Measurements from ENCODE around the gene CCDC146. TPM values are rescaled to one million over a fixed set of nuclear protein-coding genes. Genes with fewer than 3 reads are reported as not detected.
"Not testable (repeated sequence)": the region's sequence is repeated elsewhere in the genome, so short reads cannot be mapped to it uniquely, and the experiment has no call there.

Gene CCDC146
- total and polyA plus RNA-seq, 3 experiments from 2014 or later, result 1.2 to 5.6 (median 1.5) TPM

DNA sequence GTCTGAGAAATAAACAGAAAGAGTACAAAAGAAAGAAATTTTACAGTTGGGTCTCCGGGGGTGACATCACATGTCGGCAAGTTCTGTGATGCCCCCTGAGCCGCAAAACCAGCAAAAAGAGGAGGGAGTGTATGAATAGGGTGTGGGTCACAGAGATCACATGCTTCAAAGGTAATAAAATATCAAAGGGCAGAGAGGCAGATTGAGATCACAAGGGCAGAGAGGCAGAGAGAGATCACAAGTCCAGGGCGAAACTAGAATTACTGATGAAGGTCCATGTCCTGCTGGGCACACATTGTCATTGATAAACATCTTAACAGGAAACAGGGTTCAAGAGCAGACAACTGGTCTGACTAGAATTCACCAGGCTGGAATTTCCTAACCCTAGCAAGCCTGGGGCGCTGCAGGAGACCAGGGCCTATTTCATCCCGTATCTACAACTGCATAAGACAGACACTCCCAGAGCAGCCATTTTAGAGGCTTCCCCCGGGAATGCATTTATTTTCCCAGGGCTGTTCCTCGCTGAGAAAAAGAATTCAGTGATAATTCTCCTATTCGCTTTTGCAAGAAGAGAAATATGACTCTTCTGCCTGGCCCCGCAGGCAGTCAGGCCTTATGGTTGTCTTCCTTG, 97.4 kb downstream of the CCDC146 start:
- Mint-ChIP-seq H3K36me3 (peaks cover 3 to 22% (median 6%) of the 10 kb centered on the region in 3 donors), H3K4me1 (peaks cover 10 to 24% (median 13%) of the 10 kb centered on the region in 3 donors), H3K9me3 (peaks cover 6 to 14% (median 8%) of the 10 kb centered on the region in 5 donors)
- H3K27me3 ChIP-seq (ENCODE audit: insufficient read depth, low read length, poor library complexity, severe bottlenecking); H3K4me3 ChIP-seq (ENCODE audit: low read length); H3K27ac ChIP-seq (ENCODE audit: low read depth, low read length); DNase-seq; H3K27me3 Mint-ChIP-seq; POLR2A ChIA-PET; H3K9me3 ChIP-seq (ENCODE audit: low read length); CTCF ChIA-PET; H3K36me3 ChIP-seq (ENCODE audit: insufficient read depth, low read length); H3K27ac Mint-ChIP-seq; H3K4me3 Mint-ChIP-seq: not testable (repeated sequence)
- peaks cover 13% of the 10 kb centered on the region for H3K4me1 ChIP-seq (ENCODE audit: insufficient read depth, low read length)

DNA sequence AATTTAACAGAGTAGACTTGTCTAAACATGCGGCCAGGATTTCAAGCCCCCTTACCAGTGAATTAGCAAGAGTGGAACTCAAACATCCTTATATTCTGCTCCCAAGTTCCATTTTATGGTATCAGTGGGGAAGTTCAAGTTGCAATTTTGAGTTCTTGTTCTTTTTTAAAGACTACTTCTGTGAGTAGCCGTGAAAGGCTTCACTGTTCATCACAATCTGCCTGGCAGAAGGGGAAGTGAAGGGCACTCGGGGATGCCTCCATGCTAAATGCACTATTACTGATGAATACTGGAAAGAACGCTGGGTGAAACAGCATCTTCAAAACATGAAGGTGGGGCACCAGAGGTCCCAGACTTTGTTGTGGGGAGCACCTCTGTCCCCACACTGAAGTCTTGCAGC, 99.7 kb downstream of the CCDC146 start:
- H3K9me3 ChIP-seq (ENCODE audit: low read length), result no peaks in the 10 kb centered on the region
- peaks cover 10 to 24% (median 13%) of the 10 kb centered on the region in 3 donors for H3K4me1 Mint-ChIP-seq
- H3K27me3 ChIP-seq (ENCODE audit: insufficient read depth, low read length, poor library complexity, severe bottlenecking), result no peaks in the 10 kb centered on the region
- no peaks in the 10 kb centered on the region for H3K27me3 Mint-ChIP-seq
- H3K27ac Mint-ChIP-seq, result peak overlapping the region in 1 of 8 donors; percentile 44
- H3K4me1 ChIP-seq (ENCODE audit: insufficient read depth, low read length), result peaks cover 13% of the 10 kb centered on the region
- H3K36me3 ChIP-seq (ENCODE audit: insufficient read depth, low read length), result no peaks in the 10 kb centered on the region
- ChIA-PET CTCF (no interaction called here), POLR2A (no interaction called here)
- H3K4me3 ChIP-seq (ENCODE audit: low read length), result no peak overlapping the region
- DNase-seq, result no peak
- no peak overlapping the region for H3K27ac ChIP-seq (ENCODE audit: low read depth, low read length)
- H3K9me3 Mint-ChIP-seq, result peaks cover 6 to 15% (median 8%) of the 10 kb centered on the region in 5 donors
- H3K4me3 Mint-ChIP-seq, result no peak overlapping the region
- peaks cover 3 to 22% (median 6%) of the 10 kb centered on the region in 3 donors for H3K36me3 Mint-ChIP-seq

DNA sequence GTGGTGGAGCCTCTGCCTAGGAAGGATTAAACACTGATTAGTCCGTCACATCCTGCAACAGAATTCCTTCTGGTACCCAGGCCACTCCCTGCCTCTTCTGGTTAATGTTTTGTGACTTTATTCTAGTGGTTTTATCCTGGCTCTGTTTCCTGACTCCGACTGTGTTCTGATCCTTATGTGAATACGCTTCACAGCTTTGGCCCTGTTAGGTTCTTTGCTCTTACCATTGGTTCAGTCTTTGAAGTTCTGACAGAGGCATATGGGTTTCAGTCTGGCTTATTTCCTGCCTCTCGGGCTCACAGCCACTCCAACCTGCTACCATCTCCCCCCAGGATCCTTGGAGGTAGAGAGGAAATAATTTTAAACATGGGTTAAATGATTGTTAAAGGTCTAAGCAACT, 100.4 kb downstream of the CCDC146 start:
- H3K27ac ChIP-seq (ENCODE audit: low read depth, low read length), result no peak overlapping the region
- no peaks in the 10 kb centered on the region for H3K27me3 Mint-ChIP-seq
- H3K4me1 Mint-ChIP-seq, result peaks cover 10 to 24% (median 13%) of the 10 kb centered on the region in 3 donors
- no peak overlapping the region for H3K4me3 Mint-ChIP-seq
- ChIA-PET POLR2A (no interaction called here), CTCF (no interaction called here)
- DNase-seq, result peak in 1 of 5 donors; percentile 9
- H3K4me3 ChIP-seq (ENCODE audit: low read length), result no peak overlapping the region
- H3K27ac Mint-ChIP-seq, result peak overlapping the region in 3 of 8 donors; percentile 21 to 76 (median 43)
- H3K36me3 Mint-ChIP-seq, result peaks cover 3 to 22% (median 6%) of the 10 kb centered on the region in 3 donors
- H3K9me3 ChIP-seq (ENCODE audit: low read length), result no peaks in the 10 kb centered on the region
- no peaks in the 10 kb centered on the region for H3K27me3 ChIP-seq (ENCODE audit: insufficient read depth, low read length, poor library complexity, severe bottlenecking)
- peaks cover 6 to 15% (median 8%) of the 10 kb centered on the region in 5 donors for H3K9me3 Mint-ChIP-seq
- H3K4me1 ChIP-seq (ENCODE audit: insufficient read depth, low read length), result peaks cover 13% of the 10 kb centered on the region
- H3K36me3 ChIP-seq (ENCODE audit: insufficient read depth, low read length), result no peaks in the 10 kb centered on the region

DNA sequence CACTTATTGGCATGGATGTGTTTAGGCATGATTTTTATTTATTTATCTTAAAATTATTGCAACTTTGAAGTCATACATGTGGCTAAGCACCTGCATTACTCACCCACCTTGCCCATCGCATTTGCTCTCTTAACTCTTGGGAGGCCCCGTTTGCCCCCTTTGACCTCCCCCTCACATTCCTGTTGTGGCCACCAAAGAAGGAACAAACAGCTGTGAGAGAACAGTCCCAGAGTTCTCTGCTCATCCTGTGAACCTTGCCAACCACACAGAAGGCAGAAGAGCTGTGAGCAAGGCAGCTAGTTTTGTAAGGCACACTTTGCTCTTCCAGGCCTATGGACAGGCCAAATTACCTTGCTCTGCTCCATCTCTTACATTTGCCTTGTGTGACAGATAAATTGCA, 100.8 kb downstream of the CCDC146 start:
- no peak for DNase-seq
- Mint-ChIP-seq H3K27ac (peak overlapping the region in 3 of 8 donors; percentile 10 to 43 (median 18)), H3K27me3 (no peaks in the 10 kb centered on the region), H3K9me3 (peaks cover 7 to 15% (median 8%) of the 10 kb centered on the region in 5 donors), H3K36me3 (peaks cover 3 to 26% (median 6%) of the 10 kb centered on the region in 3 donors), H3K4me1 (peaks cover 10 to 24% (median 13%) of the 10 kb centered on the region in 3 donors), H3K4me3 (no peak overlapping the region)
- no peaks in the 10 kb centered on the region for H3K9me3 ChIP-seq (ENCODE audit: low read length)
- no peak overlapping the region for H3K27ac ChIP-seq (ENCODE audit: low read depth, low read length)
- H3K27me3 ChIP-seq (ENCODE audit: insufficient read depth, low read length, poor library complexity, severe bottlenecking), result no peaks in the 10 kb centered on the region
- H3K4me3 ChIP-seq (ENCODE audit: low read length), result no peak overlapping the region
- ChIA-PET CTCF (no interaction called here), POLR2A (no interaction called here)
- H3K4me1 ChIP-seq (ENCODE audit: insufficient read depth, low read length), result peaks cover 13% of the 10 kb centered on the region
- no peaks in the 10 kb centered on the region for H3K36me3 ChIP-seq (ENCODE audit: insufficient read depth, low read length)

DNA sequence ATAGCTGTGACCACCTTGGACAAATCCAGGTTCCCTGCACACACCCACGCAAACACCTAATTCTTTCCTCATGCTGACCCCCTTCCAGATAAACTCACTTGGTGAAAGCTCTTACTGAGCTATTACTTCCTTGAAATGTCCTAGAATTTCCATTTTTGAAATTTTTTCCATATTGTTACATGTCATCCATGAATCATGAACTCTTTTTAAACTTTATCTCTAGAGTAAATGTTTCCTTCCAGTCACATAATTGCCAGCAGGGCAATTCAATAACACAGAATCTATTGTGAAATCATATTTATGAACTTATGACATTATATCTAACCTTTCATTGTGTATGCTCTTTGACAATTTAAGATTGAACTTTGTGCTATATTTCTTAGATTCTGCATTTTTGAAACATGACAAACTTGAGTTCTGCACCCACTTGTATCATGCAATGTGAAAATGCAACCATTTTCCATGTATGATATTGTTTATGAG, 104.0 kb downstream of the CCDC146 start:
- H3K27me3 Mint-ChIP-seq, result no peaks in the 10 kb centered on the region
- no peaks in the 10 kb centered on the region for H3K27me3 ChIP-seq (ENCODE audit: insufficient read depth, low read length, poor library complexity, severe bottlenecking)
- H3K36me3 Mint-ChIP-seq, result peaks cover 6 to 36% (median 7%) of the 10 kb centered on the region in 3 donors
- peaks cover 10 to 24% (median 13%) of the 10 kb centered on the region in 3 donors for H3K4me1 Mint-ChIP-seq
- H3K36me3 ChIP-seq (ENCODE audit: insufficient read depth, low read length), result no peaks in the 10 kb centered on the region
- no peak overlapping the region for H3K4me3 ChIP-seq (ENCODE audit: low read length)
- no peak overlapping the region for H3K4me3 Mint-ChIP-seq
- ChIA-PET POLR2A (no interaction called here), CTCF (interaction anchor here (1.0 to 1.3 kb wide), 2 partner anchors 13 to 21 kb away, joined by 3 to 4 read pairs; no protein-coding TSS in a partner anchor)
- peaks cover 13% of the 10 kb centered on the region for H3K4me1 ChIP-seq (ENCODE audit: insufficient read depth, low read length)
- no peak for DNase-seq
- no peak overlapping the region for H3K27ac Mint-ChIP-seq
- no peaks in the 10 kb centered on the region for H3K9me3 ChIP-seq (ENCODE audit: low read length)
- H3K27ac ChIP-seq (ENCODE audit: low read depth, low read length), result no peak overlapping the region
- H3K9me3 Mint-ChIP-seq, result peaks cover 13 to 21% (median 14%) of the 10 kb centered on the region in 5 donors

DNA sequence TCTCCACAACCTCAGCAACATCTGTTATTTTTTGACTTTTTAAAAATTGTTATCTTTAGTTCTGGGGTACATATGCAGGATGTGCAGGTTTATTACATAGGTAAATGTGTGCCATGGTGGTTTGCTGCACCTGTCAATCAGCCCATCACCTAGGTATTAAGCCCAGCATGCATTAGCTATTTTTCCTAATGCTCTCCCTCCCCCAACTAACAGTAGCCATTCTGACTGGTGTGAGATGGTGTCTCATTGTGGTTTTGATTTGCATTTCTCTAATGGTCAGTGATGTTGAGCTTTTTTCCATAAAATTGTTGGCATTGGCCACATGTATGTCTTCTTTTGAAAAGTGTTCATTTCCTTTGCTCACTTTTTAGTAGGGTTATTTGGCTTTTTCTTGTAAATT, 106.4 kb downstream of the CCDC146 start:
- H3K27ac Mint-ChIP-seq; POLR2A ChIA-PET; H3K9me3 ChIP-seq (ENCODE audit: low read length); CTCF ChIA-PET; H3K27me3 ChIP-seq (ENCODE audit: insufficient read depth, low read length, poor library complexity, severe bottlenecking); H3K27ac ChIP-seq (ENCODE audit: low read depth, low read length); H3K4me3 ChIP-seq (ENCODE audit: low read length); H3K4me3 Mint-ChIP-seq; H3K27me3 Mint-ChIP-seq; H3K36me3 ChIP-seq (ENCODE audit: insufficient read depth, low read length); H3K4me1 Mint-ChIP-seq; H3K4me1 ChIP-seq (ENCODE audit: insufficient read depth, low read length); DNase-seq: not testable (repeated sequence)
- H3K9me3 Mint-ChIP-seq, result peaks cover 13 to 23% (median 17%) of the 10 kb centered on the region in 5 donors
- H3K36me3 Mint-ChIP-seq, result peaks cover 7 to 39% (median 8%) of the 10 kb centered on the region in 3 donors

DNA sequence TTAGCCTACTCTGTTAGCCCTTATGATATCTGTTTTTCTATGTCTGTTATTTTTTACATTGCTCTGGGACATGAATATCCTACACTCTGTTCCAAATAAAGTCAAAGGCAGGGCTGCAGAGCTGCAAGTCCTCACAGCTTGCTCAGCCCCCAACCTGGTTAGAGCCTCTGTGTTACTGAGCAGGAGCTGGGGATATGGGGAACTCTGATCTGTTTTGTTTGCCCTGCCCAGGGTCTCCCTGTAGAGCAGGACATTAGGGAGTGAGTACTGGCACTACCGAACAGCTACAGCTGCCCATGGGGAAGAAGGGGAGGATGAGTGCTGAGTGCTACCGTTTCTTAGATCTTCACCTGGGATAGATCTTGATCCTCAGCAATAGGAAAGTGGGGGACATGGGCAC, 110.1 kb downstream of the CCDC146 start:
- Histone ChIP-seq H3K9me3 (ENCODE audit: low read length) (no peaks in the 10 kb centered on the region), H3K36me3 (ENCODE audit: insufficient read depth, low read length) (no peaks in the 10 kb centered on the region), H3K4me3 (ENCODE audit: low read length) (no peak overlapping the region), H3K27me3 (ENCODE audit: insufficient read depth, low read length, poor library complexity, severe bottlenecking) (no peaks in the 10 kb centered on the region), H3K4me1 (ENCODE audit: insufficient read depth, low read length) (no peaks in the 10 kb centered on the region), H3K27ac (ENCODE audit: low read depth, low read length) (no peak overlapping the region)
- ChIA-PET CTCF (interaction anchor here (1.1 kb wide), 1 partner anchor 15 kb away, joined by 3 read pairs; no protein-coding TSS in a partner anchor), POLR2A (no interaction called here)
- Mint-ChIP-seq H3K27me3 (peaks cover 0 to 1% of the 10 kb centered on the region in 2 donors), H3K36me3 (peaks cover 11 to 39% (median 14%) of the 10 kb centered on the region in 3 donors), H3K27ac (no peak overlapping the region), H3K9me3 (peaks cover 13 to 23% (median 15%) of the 10 kb centered on the region in 5 donors), H3K4me3 (no peak overlapping the region), H3K4me1 (peaks cover 0 to 2% (median 0%) of the 10 kb centered on the region in 3 donors)
- no peak for DNase-seq

DNA sequence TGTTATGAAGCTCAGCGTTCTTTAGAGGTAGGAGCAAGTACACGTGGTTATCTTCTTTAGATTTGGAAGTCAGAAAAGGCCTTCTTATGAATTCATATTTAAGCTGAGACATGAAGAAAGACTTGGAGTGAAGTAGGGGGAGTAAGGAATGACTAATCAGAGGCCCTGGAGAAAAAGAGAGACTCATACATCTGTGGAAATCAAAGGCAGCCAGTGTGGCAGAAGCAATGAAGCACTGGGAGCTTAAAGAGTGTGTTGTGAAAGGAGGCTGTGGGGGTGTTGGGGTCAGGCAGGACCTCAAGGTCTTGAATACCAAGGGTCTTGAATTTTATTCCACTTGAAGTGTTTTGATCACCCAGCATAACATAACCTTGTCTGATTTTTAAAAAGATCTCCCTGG, 112.9 kb downstream of the CCDC146 start:
- Mint-ChIP-seq H3K4me3 (no peak overlapping the region), H3K9me3 (peaks cover 6 to 12% (median 10%) of the 10 kb centered on the region in 5 donors), H3K36me3 (peaks cover 13 to 22% (median 18%) of the 10 kb centered on the region in 3 donors), H3K4me1 (peaks cover 14 to 17% (median 16%) of the 10 kb centered on the region in 3 donors), H3K27ac (peak overlapping the region in 1 of 8 donors; percentile 32), H3K27me3 (peaks cover 0 to 1% of the 10 kb centered on the region in 2 donors)
- no peak for DNase-seq
- Histone ChIP-seq H3K4me1 (ENCODE audit: insufficient read depth, low read length) (peaks cover 12% of the 10 kb centered on the region), H3K27ac (ENCODE audit: low read depth, low read length) (no peak overlapping the region), H3K27me3 (ENCODE audit: insufficient read depth, low read length, poor library complexity, severe bottlenecking) (no peaks in the 10 kb centered on the region), H3K4me3 (ENCODE audit: low read length) (no peak overlapping the region), H3K9me3 (ENCODE audit: low read length) (no peaks in the 10 kb centered on the region), H3K36me3 (ENCODE audit: insufficient read depth, low read length) (no peaks in the 10 kb centered on the region)
- POLR2A ChIA-PET, result no interaction called here
- CTCF ChIA-PET, result interaction anchor here (2.4 kb wide), 1 partner anchor 12 kb away, joined by 12 read pairs; no protein-coding TSS in a partner anchor

Measured in CD8-positive, alpha-beta memory T cell (primary cell).